BE2C (cell line): ENCODE data around the gene AUP1.
A peak's percentile ranks its signal among the peaks of the same experiment; 100 is the strongest.

ENCODE experiments used
- DNase-seq: peaks from one replicate; pipeline ENCODE4 v3.0.0-alpha.2; 2020
- H3K27me3 ChIP-seq: fragments of 250-450 bp; sonication (Bioruptor Pico); 2 replicates; pipeline ENCODE4 v1.5.1; 2020; ENCODE audit warnings: mild to moderate bottlenecking
- H3K36me3 ChIP-seq: fragments of 250-450 bp; sonication (Bioruptor Pico); 2 replicates; pipeline ENCODE4 v1.5.1; 2020; ENCODE audit warnings: mild to moderate bottlenecking
- H3K4me1 ChIP-seq: fragments of 250-450 bp; sonication (Bioruptor Pico); 2 replicates; pipeline ENCODE4 v1.5.1; 2020
- H3K4me3 ChIP-seq: 2 replicates; pipeline ENCODE4 v1.5.1; 2011; ENCODE audit warnings: low read depth, low read length
- H3K9me3 ChIP-seq: fragments of 250-450 bp; sonication (Bioruptor Pico); 2 replicates; pipeline ENCODE4 v1.5.1; 2020
- TF ChIP-seq, protein P1 (sequence below): IDR thresholded peaks from 2 replicates; pipeline ENCODE4 v1.5.1; 2012; ENCODE audit warnings: mild to moderate bottlenecking, low read depth, low read length

The AUP1 gene

GRCh38 chr2:74514368-74515270 is 14.9 kb downstream of the AUP1 start, which contains the start of gene TLX2:
Gene TLX2, plus strand, starts transcription at chr2:74514450. Its CDS starts 357 bp downstream, at chr2:74514807.
- Histone ChIP-seq H3K4me1 (peaks cover 4% of the 10 kb centered on the region), H3K27me3 (no peaks in the 10 kb centered on the region), H3K9me3 (no peaks in the 10 kb centered on the region; the same call in 1 of the 2 replicates), H3K36me3 (peaks cover 50% of the 10 kb centered on the region), H3K4me3 (peak within 1 kb of the TSS; percentile 74)
- TF ChIP-seq, protein P1, sequence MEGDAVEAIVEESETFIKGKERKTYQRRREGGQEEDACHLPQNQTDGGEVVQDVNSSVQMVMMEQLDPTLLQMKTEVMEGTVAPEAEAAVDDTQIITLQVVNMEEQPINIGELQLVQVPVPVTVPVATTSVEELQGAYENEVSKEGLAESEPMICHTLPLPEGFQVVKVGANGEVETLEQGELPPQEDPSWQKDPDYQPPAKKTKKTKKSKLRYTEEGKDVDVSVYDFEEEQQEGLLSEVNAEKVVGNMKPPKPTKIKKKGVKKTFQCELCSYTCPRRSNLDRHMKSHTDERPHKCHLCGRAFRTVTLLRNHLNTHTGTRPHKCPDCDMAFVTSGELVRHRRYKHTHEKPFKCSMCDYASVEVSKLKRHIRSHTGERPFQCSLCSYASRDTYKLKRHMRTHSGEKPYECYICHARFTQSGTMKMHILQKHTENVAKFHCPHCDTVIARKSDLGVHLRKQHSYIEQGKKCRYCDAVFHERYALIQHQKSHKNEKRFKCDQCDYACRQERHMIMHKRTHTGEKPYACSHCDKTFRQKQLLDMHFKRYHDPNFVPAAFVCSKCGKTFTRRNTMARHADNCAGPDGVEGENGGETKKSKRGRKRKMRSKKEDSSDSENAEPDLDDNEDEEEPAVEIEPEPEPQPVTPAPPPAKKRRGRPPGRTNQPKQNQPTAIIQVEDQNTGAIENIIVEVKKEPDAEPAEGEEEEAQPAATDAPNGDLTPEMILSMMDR = no peak
- no peak for DNase-seq

DNA sequence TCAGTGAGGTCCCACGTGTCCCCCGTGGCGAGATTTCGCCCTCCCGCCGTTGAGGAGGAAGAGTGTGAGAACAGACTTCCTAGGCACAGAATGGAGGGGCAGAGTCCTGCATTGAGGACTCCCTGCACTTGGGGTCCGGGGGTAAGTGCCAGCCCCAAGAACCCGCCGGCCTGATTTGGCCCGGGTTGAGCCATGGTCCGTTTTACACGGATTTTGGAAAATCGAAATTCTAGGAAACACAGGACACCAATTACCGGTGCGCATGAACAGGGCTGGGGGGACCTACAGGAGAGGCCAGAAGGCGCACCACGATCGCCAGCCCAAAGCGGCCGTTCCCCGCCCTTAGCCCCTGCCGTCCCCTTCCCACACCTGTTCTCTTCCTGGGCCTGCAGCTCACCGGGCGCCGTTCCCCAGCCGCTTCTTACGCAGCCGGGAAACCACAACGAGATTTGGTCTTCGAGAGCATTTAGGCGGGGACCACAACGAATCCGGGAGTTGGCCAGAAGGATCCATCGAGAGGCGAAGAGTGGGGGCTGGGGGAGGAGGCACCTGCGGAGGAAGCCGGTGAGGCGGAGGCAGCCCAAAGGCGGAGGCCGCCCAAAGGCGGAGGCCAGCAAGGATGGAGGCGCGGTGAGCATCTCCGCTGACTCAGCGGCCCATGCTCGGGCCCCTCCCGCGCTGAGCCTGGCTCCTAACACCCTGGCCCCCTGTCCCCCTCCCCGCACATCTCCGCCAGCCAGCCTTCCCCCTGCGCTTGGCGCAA is 15.7 kb downstream of the AUP1 start:
- Histone ChIP-seq H3K4me3 (peak overlapping the region; percentile 74), H3K36me3 (peaks cover 42% of the 10 kb centered on the region), H3K4me1 (peaks cover 6% of the 10 kb centered on the region), H3K27me3 (no peaks in the 10 kb centered on the region), H3K9me3 (no peaks in the 10 kb centered on the region; the same call in 1 of the 2 replicates)
- DNase-seq = peak; percentile 83
- TF ChIP-seq, protein P1 = no peak

DNA sequence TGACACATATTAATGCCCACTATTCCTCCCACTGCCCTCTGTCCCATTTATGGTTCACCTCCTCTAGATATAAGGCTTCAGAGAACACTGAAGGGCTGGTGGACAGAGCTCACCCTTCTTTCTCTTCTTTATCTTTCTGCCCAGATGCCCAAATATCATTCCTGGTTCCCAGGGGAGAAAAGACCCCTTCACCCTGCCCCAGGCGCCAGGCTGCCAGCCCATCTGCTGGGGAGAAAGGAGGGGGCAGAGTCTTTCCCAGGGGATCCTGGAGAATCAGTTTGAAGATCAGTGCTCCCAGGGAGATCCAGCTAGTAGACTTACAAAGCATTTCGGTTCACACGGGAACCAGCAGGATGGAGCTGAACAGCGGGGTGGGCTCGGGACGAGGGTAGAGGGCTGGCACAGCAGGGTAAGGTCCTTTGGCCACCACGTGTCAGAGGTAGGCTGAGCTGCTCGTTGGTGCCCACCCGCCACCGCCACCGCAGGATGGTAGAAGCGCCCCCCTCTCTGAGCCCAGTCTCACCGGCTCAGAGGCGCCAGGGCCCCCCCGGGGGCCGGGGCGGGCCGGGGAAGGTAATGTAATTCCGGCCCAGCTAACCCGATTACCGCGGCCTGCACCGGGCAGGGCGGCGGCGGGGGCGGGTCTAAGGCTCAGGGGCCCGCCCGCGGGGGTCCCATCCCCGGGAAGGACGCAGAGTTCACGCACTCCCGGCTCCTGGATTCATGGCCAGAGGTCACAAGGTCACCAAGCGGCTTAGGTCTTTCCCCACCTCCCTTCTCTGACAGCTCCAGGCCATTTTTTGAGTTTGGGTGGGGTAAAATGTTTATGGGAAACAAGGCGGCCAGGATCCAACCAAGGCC is 16.5 kb downstream of the AUP1 start:
- Histone ChIP-seq H3K27me3 (no peaks in the 10 kb centered on the region), H3K9me3 (no peaks in the 10 kb centered on the region; the same call in 1 of the 2 replicates), H3K4me3 (peak overlapping the region; percentile 74), H3K4me1 (peaks cover 11% of the 10 kb centered on the region), H3K36me3 (peaks cover 33% of the 10 kb centered on the region)
- TF ChIP-seq, protein P1 = no peak
- peak; percentile 83 for DNase-seq

DNA sequence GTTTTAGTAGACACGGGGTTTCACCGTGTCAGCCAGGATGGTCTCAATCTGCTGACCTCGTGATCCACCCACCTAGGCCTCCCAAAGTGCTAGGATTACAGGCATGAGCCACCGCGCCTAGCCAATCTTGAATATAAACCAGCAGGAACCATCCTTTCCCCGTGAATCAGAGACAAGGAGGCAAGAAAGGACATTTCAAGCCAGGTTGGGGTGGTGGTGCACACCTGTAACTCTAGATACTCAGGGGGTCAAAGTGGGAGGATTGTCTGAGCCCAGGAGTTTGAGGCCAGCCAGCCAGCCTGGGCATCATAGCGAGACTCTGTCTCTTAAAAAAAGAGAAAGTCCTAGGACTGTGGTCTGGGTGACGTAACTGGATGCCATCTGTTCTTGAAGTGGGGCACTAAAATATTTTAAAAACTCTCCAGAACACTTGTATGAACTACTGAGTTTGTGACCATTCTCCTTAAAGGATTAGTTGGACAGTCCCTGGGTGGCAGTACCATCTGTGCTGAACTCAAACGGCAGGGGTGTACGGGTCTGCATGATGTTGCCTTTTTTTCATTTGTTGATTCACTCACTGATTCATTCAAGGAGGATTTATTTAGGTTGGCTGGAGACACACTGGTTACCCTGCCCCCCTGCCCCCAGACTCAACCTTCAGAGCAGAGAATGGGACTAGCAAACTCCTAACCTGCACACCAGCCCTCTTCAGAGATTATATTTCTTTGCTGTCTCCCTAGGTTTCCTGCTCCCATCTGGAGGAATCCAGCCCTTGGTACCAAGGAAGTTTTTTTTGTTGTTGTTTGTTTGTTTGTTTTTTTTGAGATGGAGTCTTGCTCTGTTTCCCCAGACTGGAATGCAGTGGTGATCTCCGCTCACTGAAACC is 18.2 kb downstream of the AUP1 start:
- H3K9me3 ChIP-seq = no peaks in the 10 kb centered on the region; the same call in 1 of the 2 replicates
- DNase-seq = no peak
- no peaks in the 10 kb centered on the region for H3K27me3 ChIP-seq
- peaks cover 22% of the 10 kb centered on the region for H3K36me3 ChIP-seq
- peaks cover 11% of the 10 kb centered on the region for H3K4me1 ChIP-seq
- no peak overlapping the region for H3K4me3 ChIP-seq
- TF ChIP-seq, protein P1 = no peak

DNA sequence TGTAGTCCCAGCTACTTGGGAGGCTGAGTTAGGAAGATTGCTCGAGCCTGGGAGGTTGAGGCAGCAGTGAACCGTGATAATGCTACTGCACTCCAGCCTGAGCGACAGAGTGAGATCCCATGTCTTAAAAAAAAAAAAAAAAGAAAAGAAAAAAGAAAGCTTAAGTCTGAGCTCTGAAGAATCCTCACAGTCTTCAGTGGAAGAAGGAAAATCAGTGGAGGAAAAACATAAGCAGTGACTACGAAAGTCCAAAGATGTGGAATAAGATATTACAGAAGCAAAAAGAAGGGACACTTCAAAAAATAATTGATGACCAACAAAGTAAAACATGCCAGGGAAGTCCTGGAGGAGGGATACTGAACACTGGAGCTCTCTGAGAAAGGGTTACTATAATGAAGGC is 19.2 kb downstream of the AUP1 start:
- H3K27me3 ChIP-seq = no peaks in the 10 kb centered on the region
- TF ChIP-seq, protein P1 = no peak
- no peak for DNase-seq
- no peak overlapping the region for H3K4me3 ChIP-seq
- no peaks in the 10 kb centered on the region for H3K9me3 ChIP-seq
- H3K36me3 ChIP-seq = peaks cover 23% of the 10 kb centered on the region
- peaks cover 11% of the 10 kb centered on the region for H3K4me1 ChIP-seq
